Ovary (tissue), 9 donors: ENCODE data around the gene VAV2. TPM values are rescaled to one million over a fixed set of nuclear protein-coding genes. Genes with fewer than 3 reads are reported as not detected.

Experiments
- DNase-seq, 5 donors: peaks; one replicate each; pipeline ENCODE4 v3.0.0-alpha.2; 2019 to 2020
- H3K27ac ChIP-seq, 2 donors: fragments of 200-600 bp; one replicate each; pipeline versions ENCODE4 v1.5.1 to v1.8.0; 2019 to 2022
- H3K27me3 ChIP-seq: fragments of 200-600 bp; one replicate; pipeline ENCODE4 v1.8.0; 2022
- H3K36me3 ChIP-seq: fragments of 200-600 bp; sonication (generic); one replicate; pipeline ENCODE4 v1.5.1; 2019
- H3K4me1 ChIP-seq: one replicate; pipeline ENCODE4 v1.8.1; 2013; ENCODE audit warnings: mild to moderate bottlenecking, moderate library complexity; ENCODE audit not compliant: insufficient read depth
- H3K4me3 ChIP-seq: fragments of 200-600 bp; sonication (generic); one replicate; pipeline ENCODE4 v1.5.1; 2017
- H3K9me3 ChIP-seq, 2 donors: fragments of 200-600 bp in 1 of 2; sonication (generic) in 1 of 2; one replicate each; pipeline versions ENCODE4 v1.5.1 to v1.8.1; 2013 to 2019; ENCODE audit warnings: mild to moderate bottlenecking in 1 of 2, moderate library complexity in 1 of 2
- CTCF ChIP-seq, 3 donors: fragments of 450-650 bp in 2 of 3; fragments of 200-600 bp in 1 of 3; IDR thresholded peaks; one replicate each; pipeline versions ENCODE4 v1.5.1 to v1.8.0; 2016 to 2022; ENCODE audit warnings: antibody characterized with exemption in 3 of 3, mild to moderate bottlenecking in 1 of 3
- EP300 ChIP-seq: sonication (generic); formaldehyde crosslinking; IDR thresholded peaks from one replicate; pipeline ENCODE4 v1.6.1; 2017; ENCODE audit warnings: antibody characterized with exemption
- POLR2A ChIP-seq: fragments of 450-650 bp; IDR thresholded peaks from one replicate; pipeline ENCODE4 v1.6.1; 2017; ENCODE audit warnings: antibody characterized with exemption, mild to moderate bottlenecking, moderate library complexity
- WGBS, 3 donors: extraction: QIAGEN DNeasy Blood & Tissue Kit in 1 of 3; methylation state at CpG; one replicate each; pipeline versions ENCODE4 v1.1.5 to v1.1.7; 2013 to 2017; 5-methylcytosine and 5-hydroxymethylcytosine counted together
- intact Hi-C, 4 donors: fragments of 100-400 bp; cut with DNase I; formaldehyde crosslinking; loops; one replicate each; pipeline versions ENCODE4 v1.11.0 to v1.15.1; 2022 to 2023
- polyA plus RNA-seq, 2 donors: library from polyadenylated mRNA; stranded (reverse); fragments of 200-250 nt in 1 of 2; fragments of 350-450 nt in 1 of 2; fragmentation: Illumina TruSeq in 1 of 2; extraction: RNeasy Lipid Tissue Mini Kit (QIAGEN cat#74804) in 1 of 2; gene quantifications; one replicate each; pipeline ENCODE4 v1.2.3, GENCODE V29; 2013 to 2014
- total RNA-seq, 7 donors: library from RNA; depleted of rRNA in 2 of 7; stranded (reverse); fragments of >200 nt in 2 of 7; fragmentation: NEBNext Ultra II Directional in 3 of 7; extraction: Animal tissue kit (Norgen Biotek cat#: 25700) in 3 of 7; gene quantifications; one replicate each; pipeline versions ENCODE4 v1.1.0 to v1.2.4, GENCODE V29; 2016 to 2023
- donor health status: DM: no; HTN: no; CAD: no; lungs with moderate emphysema.
- donor health status: DM: no; HTN: no; CAD: no.
- donor health status: Bipolar disorder and iron deficiency.
- donor health status: DM: yes; HTN: yes; CAD: no.
- donor health status: DM: no; HTN: no; CAD: no.
- donor health status: DM: yes; HTN: yes; CAD: no.

The VAV2 gene
- total and polyA plus RNA-seq, 9 donors, result 3.7 to 14.1 (median 7.8) TPM

- no peaks in the 10 kb centered on the region for H3K27me3 ChIP-seq
- DNase-seq, result no peak
- intact Hi-C loops, result no loop called here
- no peaks in the 10 kb centered on the region for H3K36me3 ChIP-seq
- WGBS, 3 donors, result 92 to 94% (median 94%) methylated on average over 28 of the region's 28 CpGs
- H3K9me3 ChIP-seq, result no peaks in the 10 kb centered on the region
- no peak overlapping the region for H3K4me3 ChIP-seq
- no peaks in the 10 kb centered on the region for H3K4me1 ChIP-seq
- no peak overlapping the region for H3K27ac ChIP-seq
- no peak for TF ChIP-seq CTCF (IDR thresholded peaks at IDR 0.05)
- TF ChIP-seq POLR2A, result no peak
- no peak for TF ChIP-seq EP300
Observed at GRCh38 chr9:133812077-133812868, 179.9 kb downstream of the VAV2 start.

- Histone ChIP-seq H3K4me1 (no peaks in the 10 kb centered on the region), H3K27ac (no peak overlapping the region), H3K4me3 (no peak overlapping the region), H3K27me3 (no peaks in the 10 kb centered on the region), H3K9me3 (no peaks in the 10 kb centered on the region), H3K36me3 (no peaks in the 10 kb centered on the region)
- intact Hi-C loops, result no loop called here
- DNase-seq, result no peak
- 59 to 74% (median 72%) methylated on average over 13 of the region's 13 CpGs for WGBS, 3 donors
- TF ChIP-seq CTCF (IDR thresholded peaks at IDR 0.05) (no peak), EP300 (no peak), POLR2A (no peak)
Observed at GRCh38 chr9:133811471-133811870, 180.7 kb downstream of the VAV2 start.

- H3K27ac ChIP-seq, result no peak overlapping the region
- H3K4me1 ChIP-seq, result no peaks in the 10 kb centered on the region
- H3K27me3 ChIP-seq, result no peaks in the 10 kb centered on the region
- H3K36me3 ChIP-seq, result no peaks in the 10 kb centered on the region
- intact Hi-C loops, result no loop called here
- DNase-seq, result no peak
- WGBS, 3 donors, result 42 to 72% (median 50%) methylated on average over 22 to 23 of the region's 23 CpGs
- H3K4me3 ChIP-seq, result no peak overlapping the region
- H3K9me3 ChIP-seq, result no peaks in the 10 kb centered on the region
- no peak for TF ChIP-seq POLR2A
- TF ChIP-seq EP300, result no peak
- TF ChIP-seq CTCF (IDR thresholded peaks at IDR 0.05), result no peak
Observed at GRCh38 chr9:133810556-133811195, 181.4 kb downstream of the VAV2 start.

GRCh38 chr9:133809335-133809734, 182.8 kb downstream of the VAV2 start:
- 85 to 91% (median 91%) methylated on average over 7 of the region's 7 CpGs for WGBS, 3 donors
- no peak for TF ChIP-seq CTCF (IDR thresholded peaks at IDR 0.05)
- no peak for TF ChIP-seq POLR2A
- TF ChIP-seq EP300, result no peak
- intact Hi-C loops, result no loop called here
- no peaks in the 10 kb centered on the region for H3K9me3 ChIP-seq
- H3K27ac ChIP-seq, result no peak overlapping the region
- no peaks in the 10 kb centered on the region for H3K36me3 ChIP-seq
- no peaks in the 10 kb centered on the region for H3K4me1 ChIP-seq
- no peak for DNase-seq
- no peaks in the 10 kb centered on the region for H3K27me3 ChIP-seq
- H3K4me3 ChIP-seq, result no peak overlapping the region
